HS-27A (cell line): ENCODE data around the gene RNU6-9.
A peak's percentile ranks its signal among the peaks of the same experiment; 100 is the strongest.
"Not testable (repeated sequence)": the region's sequence is repeated elsewhere in the genome, so short reads cannot be mapped to it uniquely, and the experiment has no call there.

Experiments used
- DNase-seq: peaks from one replicate; pipeline ENCODE4 v3.0.0-alpha.2; 2012; ENCODE audit warnings: low read depth, missing footprints

RNU6-9 gene

GRCh38 chr19:861756-862580 lies 31.3 kb upstream of the RNU6-9 start:
- DNase-seq: no peak

DNA sequence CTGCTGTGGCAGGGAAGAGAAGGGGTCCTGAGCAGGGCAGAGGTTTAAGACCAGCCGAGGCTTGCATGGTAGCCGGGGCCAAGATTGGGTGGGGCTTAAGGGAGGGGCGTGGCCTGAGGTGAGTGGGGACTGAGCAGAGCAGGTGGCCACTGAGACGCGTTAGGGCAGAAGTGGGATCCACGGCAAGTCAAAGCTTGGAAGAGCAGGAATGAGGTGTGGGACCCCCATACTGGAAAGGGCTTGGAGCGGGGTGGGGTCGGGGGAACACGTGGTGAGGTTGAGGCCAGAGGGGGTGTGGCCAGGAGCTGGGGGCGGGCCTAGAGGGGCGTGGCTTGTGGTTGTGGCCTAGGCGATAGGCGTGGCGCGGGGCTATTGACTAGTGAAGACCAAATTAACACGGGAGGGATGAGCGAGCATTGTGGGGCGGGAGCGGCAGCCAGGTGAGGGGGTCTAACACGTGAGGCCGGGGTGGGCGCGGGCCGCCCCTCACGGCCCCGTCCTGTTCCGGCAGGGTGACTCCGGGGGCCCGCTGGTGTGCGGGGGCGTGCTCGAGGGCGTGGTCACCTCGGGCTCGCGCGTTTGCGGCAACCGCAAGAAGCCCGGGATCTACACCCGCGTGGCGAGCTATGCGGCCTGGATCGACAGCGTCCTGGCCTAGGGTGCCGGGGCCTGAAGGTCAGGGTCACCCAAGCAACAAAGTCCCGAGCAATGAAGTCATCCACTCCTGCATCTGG lies 30.5 kb upstream of the RNU6-9 start:
- no peak for DNase-seq

- DNase-seq: no peak
Measured at GRCh38 chr19:863315-863620, 30.0 kb upstream of the RNU6-9 start.

GRCh38 chr19:866769-867300 lies 26.4 kb upstream of the RNU6-9 start:
- no peak for DNase-seq

GRCh38 chr19:867301-867793 lies 25.9 kb upstream of the RNU6-9 start:
- no peak for DNase-seq

GRCh38 chr19:867855-868457 lies 25.3 kb upstream of the RNU6-9 start:
- no peak for DNase-seq

DNA sequence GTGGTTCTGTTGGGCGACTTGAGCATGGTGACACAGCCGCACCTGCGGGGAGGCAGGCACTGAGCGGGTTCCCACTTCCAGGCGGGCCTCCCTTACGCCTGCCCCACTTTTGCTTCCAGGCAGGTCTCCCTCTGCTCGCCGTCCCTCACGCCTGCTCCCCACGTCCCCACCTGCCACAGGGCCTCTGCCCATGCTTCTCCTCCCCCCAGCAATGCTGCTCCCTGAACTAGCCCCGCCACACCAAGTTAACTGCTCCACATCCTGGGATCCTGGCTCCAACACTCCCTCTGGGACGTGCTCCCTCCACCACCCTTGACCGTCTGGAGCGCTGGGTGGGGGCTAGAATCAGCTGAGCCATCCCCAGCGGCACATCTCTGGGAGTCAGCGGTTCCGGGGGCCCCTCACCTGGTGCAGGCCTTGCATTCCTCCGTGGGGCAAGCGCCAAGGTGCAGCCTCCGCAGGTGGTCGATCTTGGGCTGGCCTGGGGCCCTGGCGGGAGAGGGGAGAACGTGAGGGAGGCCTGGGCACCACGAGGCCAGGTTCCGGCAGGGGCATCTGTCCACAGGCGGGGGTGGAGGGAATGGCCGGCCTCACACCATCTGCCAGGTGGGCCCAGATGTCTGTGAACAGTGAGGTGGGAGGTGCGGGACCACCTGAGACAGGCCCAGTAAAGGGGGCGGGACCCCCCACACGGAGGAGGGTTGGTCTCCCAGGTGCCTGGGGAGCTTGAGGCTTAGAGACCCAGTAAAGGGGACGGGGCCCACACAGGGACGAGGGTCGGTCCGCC lies 24.6 kb upstream of the RNU6-9 start:
- DNase-seq: no peak

GRCh38 chr19:869245-870177 lies 23.8 kb upstream of the RNU6-9 start:
- peak; percentile 58 for DNase-seq

DNA sequence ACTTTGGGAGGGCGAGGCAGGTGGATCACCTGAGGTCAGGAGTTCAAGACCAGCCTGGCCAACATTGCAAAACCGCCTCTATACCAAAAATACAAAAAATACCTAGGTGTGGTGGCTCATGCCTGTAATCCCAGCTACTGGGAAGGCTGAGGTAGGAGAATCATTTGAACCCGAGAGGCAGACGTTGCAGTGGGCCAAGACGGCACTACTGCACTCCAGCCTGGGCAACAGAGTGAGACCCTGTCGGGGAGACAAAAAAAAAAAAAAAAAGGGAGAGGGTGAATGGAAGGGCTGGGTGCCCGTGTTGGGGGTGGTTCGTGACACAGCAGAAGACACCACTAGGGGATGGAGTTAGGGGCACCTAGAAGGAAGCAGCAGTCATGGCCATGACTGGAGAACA lies 23.0 kb upstream of the RNU6-9 start:
- no peak for DNase-seq

DNA sequence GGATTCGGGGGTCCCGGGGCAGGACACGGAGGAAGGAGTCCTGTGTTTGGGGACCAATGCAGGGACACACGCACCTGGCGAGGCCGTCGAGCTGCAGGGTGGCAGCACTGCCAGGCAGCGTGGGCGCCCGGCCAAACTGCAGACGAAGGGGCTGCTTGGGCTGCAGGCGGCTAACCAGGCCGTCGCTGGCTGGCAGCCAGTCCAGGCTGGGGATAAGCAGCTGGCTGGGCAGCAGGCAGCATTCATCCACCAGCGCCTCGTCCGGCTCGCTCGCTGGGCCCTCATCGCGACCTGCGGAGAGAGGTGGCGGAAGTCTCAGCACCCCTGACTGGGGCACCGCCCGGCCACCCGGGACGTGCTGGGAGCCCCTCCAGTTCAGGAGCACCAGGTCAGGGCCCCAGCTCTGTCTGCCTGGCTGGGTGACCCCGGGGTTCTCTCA lies 22.3 kb upstream of the RNU6-9 start:
- no peak for DNase-seq

DNA sequence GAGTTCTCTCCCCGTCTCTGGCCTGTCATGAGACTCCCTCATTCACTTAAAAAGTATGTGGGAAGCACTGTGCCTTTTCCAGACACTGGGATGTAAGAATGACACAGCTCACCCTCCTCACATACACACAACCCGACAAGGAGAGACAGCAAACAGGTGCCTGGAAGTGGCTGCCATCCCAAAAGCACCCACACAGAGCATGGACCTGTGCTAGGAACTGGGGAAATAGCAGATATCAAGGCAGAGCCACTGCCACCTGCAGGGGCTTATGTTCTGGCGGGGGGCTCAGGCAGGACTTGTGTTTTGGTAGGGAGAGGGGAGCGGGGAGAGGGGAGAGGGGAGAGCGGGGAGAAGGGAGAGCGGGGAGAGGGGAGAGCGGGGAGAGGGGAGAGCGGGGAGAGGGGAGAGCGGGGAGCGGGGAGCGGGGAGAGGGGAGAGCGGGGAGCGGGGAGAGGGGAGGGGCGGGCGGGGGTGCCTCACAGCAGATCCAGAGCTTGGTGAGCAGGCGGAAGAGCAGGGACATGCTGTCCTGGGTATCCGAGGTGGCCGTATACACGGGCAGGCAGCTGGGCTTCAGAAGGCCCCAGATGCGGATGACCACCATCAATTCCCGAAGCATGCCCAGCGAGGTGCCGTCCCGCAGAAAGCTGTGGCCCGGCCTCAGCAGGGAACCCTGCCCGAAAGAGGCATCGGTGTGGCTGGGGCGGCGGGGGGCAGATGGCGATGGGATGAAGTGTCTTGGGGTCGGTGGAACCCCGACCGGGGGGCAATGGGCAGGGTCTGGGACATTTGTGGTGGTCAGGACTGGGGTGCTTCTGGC lies 21.6 kb upstream of the RNU6-9 start:
- no peak for DNase-seq

DNA sequence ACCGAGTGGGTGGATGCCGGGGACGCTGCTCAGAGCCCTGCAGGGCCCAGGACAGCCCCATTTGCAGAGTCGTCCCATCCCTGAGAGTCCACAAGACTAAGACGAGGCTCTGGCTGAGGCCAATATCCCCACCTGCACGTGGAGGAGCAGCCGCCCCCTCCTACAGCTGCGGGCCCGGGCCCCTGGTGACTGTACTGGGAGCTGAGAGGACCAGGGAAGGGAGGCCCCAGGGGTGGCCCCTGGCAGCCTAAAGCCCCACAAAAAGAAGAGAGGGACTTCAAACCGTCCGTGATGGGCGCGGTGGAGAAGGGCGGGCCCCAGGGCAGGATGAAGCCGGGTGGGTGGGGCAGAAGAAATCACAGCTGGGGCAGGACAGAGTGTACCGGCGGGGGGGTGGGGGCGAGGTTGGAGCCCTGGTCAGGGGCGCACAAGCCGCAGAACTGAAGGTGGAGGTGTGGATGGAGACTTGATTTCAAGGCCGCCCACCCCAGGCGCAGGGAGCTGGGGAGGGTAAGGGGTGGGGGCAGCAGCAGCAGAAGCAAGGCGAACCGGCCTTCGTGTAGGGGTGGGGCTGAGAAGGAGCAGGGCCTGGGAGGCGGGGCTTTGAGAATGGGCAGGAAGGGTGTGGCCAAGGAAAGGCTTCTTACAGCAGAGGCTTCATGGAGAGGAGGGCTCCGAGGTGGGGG lies 20.9 kb upstream of the RNU6-9 start:
- DNase-seq: no peak

DNA sequence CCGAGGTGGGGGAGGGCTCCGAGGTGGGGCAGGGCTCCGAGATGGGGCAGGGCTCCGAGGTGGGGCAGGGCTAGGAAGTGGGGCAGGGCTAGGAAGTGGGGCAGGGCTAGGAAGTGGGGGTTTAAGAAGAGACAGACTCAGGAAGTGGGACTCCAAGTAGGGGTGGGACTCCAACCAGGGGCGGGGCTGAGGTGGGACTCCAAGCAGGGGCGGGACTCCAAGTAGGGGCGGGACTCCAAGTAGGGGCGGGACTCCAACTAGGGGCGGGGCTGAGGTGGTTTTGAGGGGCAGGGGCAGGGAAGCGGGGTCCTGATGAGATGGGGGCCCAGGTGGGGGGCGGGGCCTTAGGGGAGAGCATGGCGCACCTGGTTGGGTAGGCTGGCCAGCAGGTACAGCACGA lies 20.2 kb upstream of the RNU6-9 start:
- DNase-seq: no peak

GRCh38 chr19:873561-874041 lies 19.7 kb upstream of the RNU6-9 start:
- DNase-seq: no peak

DNA sequence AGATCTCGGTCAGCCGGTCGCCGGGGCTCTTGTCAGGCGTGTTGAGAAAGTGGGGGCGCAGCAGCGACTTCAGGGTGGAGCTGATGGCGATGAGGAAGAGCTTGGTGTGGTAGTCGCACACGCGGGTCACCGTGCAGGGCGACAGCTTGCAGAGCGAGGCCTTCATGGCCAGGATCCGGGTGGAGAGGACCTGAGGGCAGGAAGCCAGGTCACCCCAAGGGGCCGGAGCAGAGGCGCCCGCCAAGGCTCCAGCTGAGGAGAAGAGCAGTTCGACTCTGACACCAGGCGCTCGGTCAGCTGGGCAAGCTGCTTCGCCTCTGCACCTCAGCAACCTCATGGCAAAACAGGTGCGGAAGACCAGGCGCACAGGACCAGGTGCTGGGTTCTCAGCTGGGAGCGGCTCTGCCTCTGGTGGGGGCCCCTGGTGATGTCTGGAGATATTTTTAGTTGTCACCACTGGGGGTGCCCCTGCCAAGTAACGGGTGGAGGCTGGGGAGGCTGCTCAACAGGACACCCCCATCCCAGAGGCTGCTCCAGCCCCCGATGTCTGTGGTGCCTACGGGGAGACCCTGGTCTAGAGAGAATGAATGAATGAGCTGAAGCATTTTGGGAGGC lies 17.9 kb upstream of the RNU6-9 start:
- DNase-seq: no peak

DNA sequence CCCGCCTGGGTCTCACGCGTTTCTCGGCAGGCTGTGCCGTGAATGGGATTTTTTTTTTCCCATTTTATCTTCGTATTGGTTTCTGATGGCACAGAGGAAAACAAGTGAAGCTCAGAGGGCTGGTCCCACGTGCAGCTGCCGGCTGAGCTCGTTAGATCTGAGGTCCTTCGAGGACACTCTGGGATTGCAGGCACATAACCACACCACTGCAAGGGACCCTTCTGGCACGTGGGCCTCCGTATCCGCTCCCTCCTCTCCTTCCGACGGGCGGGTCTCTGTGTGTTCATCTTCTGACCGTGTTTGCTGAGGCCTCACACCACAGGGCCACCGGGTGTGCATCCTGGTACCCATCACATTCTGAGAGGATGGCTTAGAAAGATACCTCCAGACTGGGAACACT lies 17.2 kb upstream of the RNU6-9 start:
- no peak for DNase-seq

DNA sequence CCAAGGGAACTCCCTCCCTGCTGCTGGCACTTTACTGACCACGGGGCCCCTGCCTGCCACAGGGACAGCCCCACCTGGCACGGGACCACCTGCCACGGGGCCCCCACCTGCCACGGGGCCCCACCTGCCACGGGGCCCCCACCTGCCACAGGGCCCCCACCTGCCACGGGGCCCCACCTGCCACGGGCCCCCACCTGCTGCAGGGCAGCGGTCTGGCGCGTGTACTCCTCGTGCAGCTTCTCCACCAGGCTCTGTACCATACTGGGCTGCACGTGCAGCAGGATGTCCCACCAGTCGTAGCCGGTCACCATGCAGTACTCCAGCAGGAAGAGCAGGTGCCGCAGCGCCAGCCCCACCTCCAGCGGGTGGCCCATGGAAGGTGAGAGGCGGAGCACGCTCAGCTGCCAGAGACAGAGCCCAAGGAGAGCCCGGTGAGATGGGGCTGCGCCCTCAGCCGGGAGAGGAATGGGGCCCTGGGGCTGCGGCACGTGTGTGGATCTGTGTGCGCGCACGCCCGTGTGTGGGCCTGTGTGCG lies 16.4 kb upstream of the RNU6-9 start:
- no peak for DNase-seq

DNA sequence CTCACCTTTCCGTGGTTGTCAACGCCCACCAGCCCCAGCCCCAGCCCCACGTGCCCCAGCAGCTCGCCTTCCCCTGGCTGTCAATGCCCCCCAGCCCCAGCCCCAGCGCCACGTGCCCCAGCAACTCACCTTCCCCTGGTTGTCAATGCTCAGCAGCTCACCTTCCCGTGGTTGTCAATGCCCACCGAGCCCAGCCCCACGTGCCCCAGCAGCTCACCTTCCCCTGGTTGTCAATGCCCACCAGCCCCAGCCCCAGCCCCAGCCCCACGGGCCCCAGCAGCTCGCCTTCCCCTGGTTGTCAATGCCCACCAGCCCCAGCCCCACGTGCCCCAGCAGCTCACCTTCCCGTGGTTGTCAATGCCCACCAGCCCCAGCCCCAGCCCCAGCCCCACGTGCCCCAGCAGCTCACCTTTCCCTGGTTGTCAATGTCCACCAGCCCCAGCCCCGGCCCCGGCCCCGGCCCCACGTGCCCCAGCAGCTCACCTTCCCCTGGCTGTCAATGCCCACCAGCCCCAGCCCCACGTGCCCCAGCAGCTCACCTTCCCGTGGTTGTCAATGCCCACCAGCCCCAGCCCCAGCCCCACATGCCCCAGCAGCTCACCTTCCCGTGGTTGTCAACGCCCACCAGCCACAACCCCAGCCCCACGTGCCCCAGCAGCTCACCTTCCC lies 15.2 kb upstream of the RNU6-9 start:
- DNase-seq: not testable (repeated sequence)
